Astrocyte of the spinal cord (primary cell): ENCODE results near the gene TFG.
A peak's percentile ranks its signal among the peaks of the same experiment; 100 is the strongest.

Experiments used
- DNase-seq: peaks from one replicate; pipeline ENCODE4 v3.0.0; 2011; ENCODE audit warnings: low read depth, low spot score
- H3K4me3 ChIP-seq: 2 replicates; pipeline ENCODE4 v1.5.1; 2011; ENCODE audit warnings: low read depth, mild to moderate bottlenecking, low read length, moderate library complexity
- CTCF ChIP-seq: IDR thresholded peaks from 2 replicates; pipeline ENCODE4 v1.5.1; 2012; ENCODE audit warnings: low read depth, mild to moderate bottlenecking, low read length, inconsistent platforms
- in situ Hi-C: cut with HindIII; loops from 2 replicates; pipeline ENCODE4 v1.10.0; 2017; ENCODE audit warnings: low sequenced_read_pairs

The TFG gene

GRCh38 chr3:100706365-100706764, 2.9 kb upstream of the TFG start:
- DNase-seq = no peak
- TF ChIP-seq CTCF = no peak
- in situ Hi-C loops = no loop called here

GRCh38 chr3:100708644-100708988, 678 bp upstream of the TFG start:
- no peak for DNase-seq
- H3K4me3 ChIP-seq = peak overlapping the region; percentile 88

More at GRCh38 chr3:100706365-100706764, 2.9 kb upstream of the TFG start:
- H3K4me3 ChIP-seq = no peak overlapping the region

GRCh38 chr3:100709842-100710260, 557 bp downstream of the TFG start:
- no peak for DNase-seq
- in situ Hi-C loops = no loop called here
- no peak for TF ChIP-seq CTCF

More at GRCh38 chr3:100708644-100708988, 678 bp upstream of the TFG start:
- in situ Hi-C loops = no loop called here
- no peak for TF ChIP-seq CTCF

GRCh38 chr3:100710261-100710968, 1.1 kb downstream of the TFG start:
- DNase-seq = peak; percentile 70
- in situ Hi-C loops = no loop called here
- TF ChIP-seq CTCF = peak; percentile 42
- peak overlapping the region; percentile 88 for H3K4me3 ChIP-seq

More at GRCh38 chr3:100709842-100710260, 557 bp downstream of the TFG start:
- H3K4me3 ChIP-seq = peak overlapping the region; percentile 88

- TF ChIP-seq CTCF = no peak
- H3K4me3 ChIP-seq = no peak overlapping the region
- in situ Hi-C loops = no loop called here
- DNase-seq = no peak
These were observed 5.9 kb downstream of the TFG start for GRCh38 chr3:100715176-100715575.

GRCh38 chr3:100717063-100717462, 7.8 kb downstream of the TFG start:
- no peak overlapping the region for H3K4me3 ChIP-seq
- in situ Hi-C loops = no loop called here
- no peak for DNase-seq
- TF ChIP-seq CTCF = no peak
